Left colon (tissue), 2 donors: ENCODE results near the gene HNRNPAB. TPM values are rescaled to one million over a fixed set of nuclear protein-coding genes. Genes with fewer than 3 reads are reported as not detected.
"Not testable (repeated sequence)": the region's sequence is repeated elsewhere in the genome, so short reads cannot be mapped to it uniquely, and the experiment has no call there.

Experiments used
- ATAC-seq: fragments of 200-7000 bp; cut with Tn5 transposase; one replicate; pipeline ENCODE4 v1.9.1; 2020; ENCODE audit warnings: mild to moderate bottlenecking, moderate library complexity
- DNase-seq, 2 donors: peaks; one replicate each; pipeline ENCODE4 v3.0.0-alpha.2; 2020
- intact Hi-C, 2 donors: fragments of 100-400 bp; cut with DNase I in 1 of 2; cut with micrococcal nuclease in 1 of 2; formaldehyde crosslinking; loops; one replicate each; pipeline versions ENCODE4 v1.11.2 to v1.14.0; 2022; cut with DNase I, micrococcal nuclease
- total RNA-seq, 2 donors: library from RNA; stranded (reverse); fragmentation: NEBNext Ultra II Directional; extraction: Animal tissue kit (Norgen Biotek cat#: 25700); gene quantifications; one replicate each; pipeline ENCODE4 v1.2.1, GENCODE V29; 2021
- donor health status: DM: no; HTN: no; CAD: no.
- donor health status: DM: yes; HTN: yes; CAD: no.

Gene HNRNPAB
- total RNA-seq, 2 donors from 2014 or later: 274 to 281 TPM

- ATAC-seq (peak; percentile 88), DNase-seq (peak in 1 of 2 donors; percentile 50)
- intact Hi-C loops: not testable (repeated sequence)
These were observed 49.3 kb downstream of the HNRNPAB start for GRCh38 chr5:178253632-178254031.

GRCh38 chr5:178256746-178257145 lies 52.4 kb downstream of the HNRNPAB start:
- intact Hi-C loops: no loop called here
- no peak for ATAC-seq
- no peak for DNase-seq

- DNase-seq: no peak
- ATAC-seq: no peak
- intact Hi-C loops: no loop called here
These were observed 53.3 kb downstream of the HNRNPAB start for GRCh38 chr5:178257650-178258049.

- no peak for DNase-seq
- ATAC-seq: no peak
- intact Hi-C loops: no loop called here
These were observed 55.5 kb downstream of the HNRNPAB start for GRCh38 chr5:178259623-178260536.

Other genes with a start within 250 kb of the HNRNPAB start
- not detected for gene PROP1, start 208.3 kb upstream of the HNRNPAB start, total RNA-seq
- gene N4BP3, start 91.0 kb upstream of the HNRNPAB start, total RNA-seq: 1 to 10 TPM in 1 of 2 donors, under 1 TPM in 1; 0.95 to 2.3 TPM
- gene RMND5B, start 73.5 kb upstream of the HNRNPAB start, total RNA-seq: 10 to 100 TPM; 39.1 to 40.6 TPM
- 10 to 100 TPM; 56.9 to 63.9 TPM for gene NHP2, start 50.6 kb upstream of the HNRNPAB start, total RNA-seq
- not detected for gene GMCL2, start 17.2 kb upstream of the HNRNPAB start, total RNA-seq
- 100 to 1,000 TPM; 157 to 180 TPM for gene PHYKPL, start 28.3 kb downstream of the HNRNPAB start, total RNA-seq